Anterior cingulate cortex (tissue), 58 donors: Measurements from ENCODE around the gene LHX2.
A peak's percentile ranks its signal among the peaks of the same experiment; 100 is the strongest.

Source experiments
- DNase-seq, 58 donors: peaks; one replicate each; lab custom pipeline; 2025; lab: John Stamatoyannopoulos, UW

LHX2 gene

DNA sequence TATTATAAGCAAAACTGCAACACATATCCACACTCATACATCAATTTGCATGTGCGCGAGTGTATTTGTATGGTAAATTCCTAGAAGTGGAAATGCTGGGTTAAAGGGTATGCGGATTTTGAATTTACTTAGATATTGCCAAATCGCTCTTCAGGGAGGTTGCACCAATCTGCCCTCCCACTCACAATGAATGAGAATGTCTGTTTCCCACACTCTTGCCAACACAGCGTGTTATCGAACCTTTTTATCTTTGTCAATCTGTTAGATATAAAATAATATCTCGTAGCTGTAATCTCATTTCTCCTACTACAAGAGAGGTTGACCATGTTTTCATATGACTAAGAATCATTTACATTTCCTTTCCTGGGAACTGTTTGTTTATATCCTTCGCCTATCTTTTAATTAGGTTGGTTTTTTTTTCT is 35.7 kb downstream of the LHX2 start:
- DNase-seq = no peak

- DNase-seq = no peak
Observed at GRCh38 chr9:124050955-124051354, 39.4 kb downstream of the LHX2 start.

DNA sequence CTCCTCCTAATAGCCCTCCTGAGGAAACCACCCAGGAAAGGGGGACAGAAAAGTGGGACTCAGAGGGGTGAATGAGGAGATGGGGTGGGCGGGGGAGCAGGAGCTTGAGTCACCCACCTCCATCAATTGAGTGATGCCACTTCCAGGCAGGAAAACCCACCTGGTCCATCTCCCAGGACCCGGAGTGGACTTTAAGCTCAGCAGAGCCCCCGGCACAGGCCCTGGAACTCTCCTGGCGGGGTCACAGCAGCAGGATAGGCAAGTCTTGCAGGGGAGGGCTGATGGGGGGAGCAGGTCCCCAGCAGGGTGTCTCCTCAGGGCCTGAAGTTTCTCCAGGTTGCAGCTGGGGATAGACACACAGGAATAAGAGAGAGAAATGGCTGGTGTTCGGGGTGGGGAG is 40.8 kb downstream of the LHX2 start:
- DNase-seq = no peak

DNA sequence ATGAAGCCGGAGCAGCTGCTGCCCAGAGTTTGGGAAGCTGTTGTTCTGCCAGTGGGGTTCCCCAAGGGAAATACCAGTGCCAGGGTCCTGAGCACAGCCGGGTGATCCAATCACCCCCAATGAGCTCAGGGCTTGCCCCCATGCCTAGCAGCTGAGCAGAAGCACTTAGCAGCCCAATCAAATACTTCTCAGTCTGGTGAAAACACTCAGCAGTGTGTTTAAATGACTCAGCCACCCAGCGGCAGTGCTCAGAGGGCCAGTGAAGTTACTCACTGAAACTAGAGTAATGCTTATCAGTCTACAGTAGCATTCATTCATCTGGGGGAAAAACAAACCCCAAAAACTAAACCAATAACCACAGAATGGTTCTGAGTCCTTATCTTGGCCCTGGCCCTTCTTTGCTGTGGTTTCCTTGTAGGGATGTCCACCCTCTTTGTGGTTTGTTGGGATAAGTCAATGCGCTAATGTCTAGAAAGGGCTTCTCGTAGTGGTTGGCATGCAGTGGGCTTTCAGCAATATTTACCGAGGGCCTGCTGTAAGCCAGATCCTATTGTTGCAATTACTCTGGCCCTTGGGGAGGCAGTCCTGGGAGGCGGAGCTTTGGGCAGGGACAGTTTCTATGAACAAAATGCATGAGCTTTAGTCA is 43.1 kb downstream of the LHX2 start:
- no peak for DNase-seq

DNA sequence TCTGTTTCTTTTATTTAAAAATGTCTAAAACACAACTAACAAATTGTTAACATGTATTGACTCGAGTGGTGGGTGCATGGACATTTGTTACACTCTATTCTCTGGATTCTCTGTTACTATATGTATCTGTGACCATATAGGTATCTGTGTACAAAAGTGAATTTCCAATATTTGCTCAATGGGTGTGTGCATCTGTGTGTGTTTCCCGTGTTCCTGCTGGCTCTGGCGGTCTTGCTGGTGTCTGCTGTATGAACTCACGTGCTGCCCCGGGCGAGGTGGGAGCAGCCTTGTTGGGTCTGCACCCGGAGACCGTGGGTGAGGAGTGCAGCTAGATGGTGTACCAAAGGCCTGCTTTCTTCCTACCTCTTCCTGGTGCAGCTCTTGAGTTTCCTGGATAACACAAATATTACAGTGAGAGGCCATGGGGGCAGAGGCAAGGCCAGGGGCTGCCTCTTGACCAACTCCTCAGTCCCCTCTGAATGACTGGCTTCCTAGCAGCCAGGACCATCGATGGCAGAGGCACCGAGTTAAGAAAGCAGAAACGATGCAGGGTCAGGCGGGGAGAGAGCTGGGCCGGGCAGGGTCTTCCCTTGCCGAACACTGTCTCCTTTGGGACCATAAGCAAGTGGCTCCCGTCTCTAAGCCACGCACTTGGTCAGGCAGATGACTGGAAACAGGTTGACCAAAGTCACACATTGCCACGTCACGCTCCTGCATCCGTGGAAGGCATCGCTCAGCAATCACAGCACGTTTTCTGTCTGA is 49.5 kb downstream of the LHX2 start:
- no peak for DNase-seq

DNA sequence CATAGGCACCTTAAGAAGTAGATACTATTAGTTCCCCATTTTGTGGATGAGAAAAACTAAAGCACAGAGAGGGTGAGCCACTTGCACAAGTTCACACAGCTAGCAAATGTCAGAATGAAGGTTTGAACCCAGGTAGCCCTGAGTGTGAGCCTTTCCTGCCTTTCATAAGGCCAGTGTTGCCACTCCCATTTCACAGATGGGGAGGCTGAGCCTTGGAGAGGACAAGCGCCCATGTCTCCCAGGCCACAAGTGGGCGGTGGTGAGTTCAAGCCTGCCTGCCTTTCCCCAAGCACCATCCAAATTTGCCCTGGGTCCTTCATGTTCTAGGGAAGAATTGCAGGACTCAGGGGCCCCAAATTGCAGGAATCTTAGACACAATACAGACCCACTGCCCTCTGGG is 50.6 kb downstream of the LHX2 start:
- DNase-seq = no peak

- no peak for DNase-seq
Observed at GRCh38 chr9:124066783-124067577, 55.4 kb downstream of the LHX2 start.

- DNase-seq = no peak
Observed at GRCh38 chr9:124068251-124068650, 56.7 kb downstream of the LHX2 start.

- no peak for DNase-seq
Observed at GRCh38 chr9:124074746-124075145, 63.2 kb downstream of the LHX2 start.

- no peak for DNase-seq
Observed at GRCh38 chr9:124075761-124076160, 64.2 kb downstream of the LHX2 start.

GRCh38 chr9:124077915-124078572 is 66.5 kb downstream of the LHX2 start:
- DNase-seq = peak in 2 of 58 donors; percentile 12 to 21

DNA sequence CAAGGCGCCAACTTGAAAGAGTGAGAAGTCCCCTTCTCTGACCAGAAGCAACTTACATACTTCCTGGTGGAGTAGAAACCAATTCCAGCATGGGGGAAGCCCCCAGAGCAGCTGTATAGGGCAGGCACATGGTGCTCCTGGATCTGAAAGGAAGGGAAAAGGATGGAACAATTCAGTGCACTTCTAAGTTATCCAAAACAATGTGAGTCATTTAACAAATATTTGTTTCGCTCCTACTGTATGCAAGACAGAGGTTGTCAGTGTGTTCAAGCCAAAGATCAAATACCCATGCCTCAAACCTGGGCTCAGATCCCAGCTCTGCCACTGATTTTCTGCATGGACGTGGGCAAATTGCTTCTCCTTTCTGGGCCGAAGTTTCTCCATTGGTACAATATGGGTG is 67.1 kb downstream of the LHX2 start:
- no peak for DNase-seq

DNA sequence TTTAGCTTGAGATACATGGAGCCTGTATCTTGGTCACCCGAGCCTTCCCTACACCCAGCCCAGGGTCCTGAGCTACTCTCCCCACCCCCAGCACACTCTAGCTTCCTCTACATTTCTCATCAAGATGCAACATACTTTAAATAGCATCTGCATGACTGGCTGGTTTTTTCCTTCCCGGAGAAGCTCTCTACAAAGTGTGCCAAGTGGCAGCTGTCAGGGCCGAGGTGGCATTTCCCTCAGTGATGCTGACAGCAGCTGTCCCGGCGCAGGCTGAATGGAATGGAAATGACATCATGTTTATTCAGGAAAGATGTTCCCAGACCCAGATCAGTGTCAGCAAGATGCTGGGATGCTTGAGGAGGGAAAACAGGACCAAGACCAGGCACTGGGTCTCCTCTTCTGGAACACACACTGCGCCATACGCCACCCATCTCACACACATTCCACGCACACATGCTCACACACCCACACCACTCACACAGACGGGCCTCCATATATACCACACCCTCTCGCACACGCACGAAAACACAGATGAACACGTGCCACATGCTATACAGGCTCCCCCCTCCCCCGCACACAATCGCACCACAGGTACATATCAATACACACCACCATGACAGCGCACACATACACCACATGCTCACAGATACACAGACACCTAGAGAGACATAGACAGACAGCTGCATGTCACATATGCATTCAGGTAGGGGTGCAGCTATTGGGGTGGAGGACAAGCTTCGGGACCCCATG is 67.8 kb downstream of the LHX2 start:
- DNase-seq = peak in 49 of 58 donors; percentile 6 to 88 (median 45)

GRCh38 chr9:124082622-124083021 is 71.1 kb downstream of the LHX2 start:
- no peak for DNase-seq
